HS-27A (cell line): ENCODE data around the gene SCGB1C2.

Experiments used
- DNase-seq: peaks from one replicate; pipeline ENCODE4 v3.0.0-alpha.2; 2012; ENCODE audit warnings: low read depth, missing footprints

Gene SCGB1C2

GRCh38 chr17:172401-172800 is 35.0 kb downstream of the SCGB1C2 start:
- DNase-seq: no peak

- no peak for DNase-seq
Measured at GRCh38 chr17:173166-173911, 36.0 kb downstream of the SCGB1C2 start.

GRCh38 chr17:177155-177554 is 39.8 kb downstream of the SCGB1C2 start:
- DNase-seq: no peak

- no peak for DNase-seq
Measured at GRCh38 chr17:177762-178161, 40.4 kb downstream of the SCGB1C2 start.

GRCh38 chr17:178292-179065 is 41.1 kb downstream of the SCGB1C2 start:
- DNase-seq: no peak

GRCh38 chr17:179066-179432 is 41.7 kb downstream of the SCGB1C2 start:
- no peak for DNase-seq

DNA sequence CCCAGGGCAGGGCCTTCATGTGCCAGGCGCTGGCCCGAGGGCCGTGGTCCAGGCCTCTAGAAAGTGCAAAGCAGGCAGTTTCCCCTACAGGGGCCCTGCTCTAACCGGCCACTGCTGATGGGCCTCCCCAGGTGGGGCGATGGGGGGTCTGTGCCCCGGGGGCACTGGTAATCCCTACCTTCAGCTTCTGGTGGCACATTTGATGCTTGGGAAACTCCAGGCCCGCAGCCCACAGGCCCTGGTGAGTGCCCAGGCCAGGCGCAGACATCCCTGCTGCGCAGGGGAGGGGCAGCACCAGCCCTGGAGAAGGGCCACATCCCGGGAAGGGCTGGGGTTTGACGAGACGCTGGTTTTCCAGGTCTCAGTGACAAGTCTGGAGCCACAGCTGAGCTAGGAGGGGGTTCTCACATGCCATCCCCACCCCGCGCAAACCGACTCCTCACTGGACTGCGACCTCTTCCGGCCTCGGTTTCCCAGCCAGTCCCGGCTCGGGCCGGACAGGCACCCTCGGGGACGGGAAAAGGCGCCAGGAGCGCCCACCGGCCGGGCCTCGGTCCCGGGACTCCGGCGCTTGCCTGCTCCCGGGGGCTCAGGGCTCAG is 42.5 kb downstream of the SCGB1C2 start:
- no peak for DNase-seq

DNA sequence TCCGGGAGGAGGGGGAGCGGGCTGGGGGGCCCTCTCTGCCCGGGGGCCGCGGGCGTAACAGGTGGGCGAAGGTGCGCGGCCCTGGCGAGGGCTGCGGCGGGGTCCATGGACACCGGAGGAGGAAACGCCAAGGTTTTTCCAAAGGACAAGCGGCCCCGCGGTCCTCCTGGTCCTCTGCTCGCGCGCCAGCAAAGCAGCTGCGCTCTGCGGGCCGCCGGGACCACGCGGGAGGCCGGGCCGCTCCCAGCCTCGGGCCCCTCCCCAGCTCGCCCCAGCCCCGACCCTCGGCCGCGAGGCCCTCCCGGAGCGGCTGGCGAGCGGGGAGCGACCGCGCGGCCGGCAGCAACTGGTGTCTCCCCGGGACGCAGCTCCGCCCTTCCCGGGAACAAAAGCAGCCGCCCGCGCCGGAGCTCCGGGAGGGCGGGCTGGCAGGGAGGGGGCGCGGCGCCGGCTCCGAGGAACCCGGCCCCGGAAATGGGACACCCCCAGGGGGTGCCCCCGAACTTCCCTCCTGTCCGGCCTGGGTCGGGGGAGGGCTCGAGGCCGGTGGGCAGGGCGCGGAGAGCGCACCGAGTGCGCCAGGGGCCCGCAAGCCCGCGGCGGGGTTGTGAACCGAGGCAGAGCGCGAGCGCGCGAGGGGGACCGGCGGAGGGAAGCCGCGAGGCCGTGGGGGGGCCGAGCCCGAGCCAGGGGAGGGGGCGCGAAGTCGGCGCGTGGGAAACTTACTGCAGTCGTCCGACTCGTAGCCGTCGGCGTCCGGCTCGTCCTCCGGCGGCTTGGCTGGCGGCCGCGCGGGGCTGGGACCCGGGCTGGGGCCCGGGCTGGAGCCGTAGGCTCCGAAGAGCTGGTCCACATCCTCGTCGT is 43.2 kb downstream of the SCGB1C2 start:
- no peak for DNase-seq

GRCh38 chr17:181245-182049 is 44.1 kb downstream of the SCGB1C2 start, which contains the start of gene DOC2B:
Gene DOC2B, minus strand, starts transcription at chr17:181650. Its CDS starts 171 bp downstream, at chr17:181479.
- no peak for DNase-seq

GRCh38 chr17:182050-182751 is 44.8 kb downstream of the SCGB1C2 start:
- DNase-seq: no peak

DNA sequence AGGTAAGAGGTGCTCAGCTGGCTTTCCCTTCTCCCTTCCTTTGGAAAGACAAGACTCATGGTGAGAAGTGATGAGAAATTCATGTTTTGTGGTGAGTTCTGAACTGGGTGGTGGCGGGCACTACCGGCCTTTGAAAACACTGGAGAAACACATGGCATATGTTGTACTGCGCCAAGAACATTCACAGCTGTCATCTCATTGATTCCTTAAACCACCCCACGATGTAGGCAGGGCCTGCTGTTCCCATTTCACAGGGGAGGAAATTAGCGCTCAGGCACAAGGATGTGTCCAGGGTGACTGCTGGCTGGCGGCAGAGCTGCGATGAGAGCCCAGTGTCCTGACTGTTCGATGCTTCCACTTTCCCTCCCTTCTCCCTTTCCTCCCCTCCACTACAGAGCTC is 45.7 kb downstream of the SCGB1C2 start:
- no peak for DNase-seq

- no peak for DNase-seq
Measured at GRCh38 chr17:185445-186138, 48.2 kb downstream of the SCGB1C2 start.

GRCh38 chr17:187130-187529 is 49.8 kb downstream of the SCGB1C2 start:
- no peak for DNase-seq
